GM18526 (cell line): ENCODE data around the gene AMPD2.

Experiments used
- POLR2A ChIP-seq: IDR thresholded peaks from 3 replicates; pipeline ENCODE4 v1.6.1; 2011; ENCODE audit not compliant: insufficient read length; ENCODE audit errors: extremely low read depth

Gene AMPD2

DNA sequence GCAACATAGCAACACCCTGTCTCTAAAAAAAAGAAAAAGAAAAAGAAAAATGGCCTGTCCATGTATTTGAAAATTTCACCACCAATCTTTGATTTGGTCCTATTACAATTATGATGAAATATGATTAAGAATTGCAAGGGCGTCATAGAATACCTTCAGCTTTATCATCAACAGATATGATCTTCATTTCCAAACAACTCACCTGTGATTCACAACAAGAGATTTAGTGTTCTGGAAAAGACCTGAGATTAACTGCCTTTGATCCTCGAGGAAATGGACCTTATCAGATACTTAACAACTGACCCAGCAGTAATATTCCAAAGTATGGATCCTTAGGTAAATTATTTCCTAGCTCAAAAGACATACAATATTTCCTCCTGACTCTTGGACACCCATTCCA, 32.8 kb downstream of the AMPD2 start:
- no peak for TF ChIP-seq POLR2A

DNA sequence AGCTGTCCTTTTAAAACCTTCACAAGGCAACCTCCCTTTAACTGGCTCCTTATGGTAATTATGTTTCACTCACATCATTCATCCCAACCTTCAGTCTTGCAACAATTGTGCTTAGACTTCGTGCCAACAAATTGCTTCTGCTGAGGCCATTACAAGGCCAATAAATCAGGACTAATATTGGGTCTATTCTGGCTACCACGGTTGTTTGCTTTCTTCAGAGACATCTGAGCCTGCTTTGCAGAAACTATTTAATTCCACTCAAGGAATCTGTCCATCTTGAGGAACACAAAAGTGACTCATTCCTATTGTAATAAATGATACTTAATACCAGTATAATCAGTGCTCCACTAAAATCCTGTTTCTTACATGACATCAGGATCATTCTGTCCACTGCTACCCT, 33.7 kb downstream of the AMPD2 start:
- TF ChIP-seq POLR2A, result no peak

GRCh38 chr1:109654519-109654918, 34.9 kb downstream of the AMPD2 start:
- no peak for TF ChIP-seq POLR2A

DNA sequence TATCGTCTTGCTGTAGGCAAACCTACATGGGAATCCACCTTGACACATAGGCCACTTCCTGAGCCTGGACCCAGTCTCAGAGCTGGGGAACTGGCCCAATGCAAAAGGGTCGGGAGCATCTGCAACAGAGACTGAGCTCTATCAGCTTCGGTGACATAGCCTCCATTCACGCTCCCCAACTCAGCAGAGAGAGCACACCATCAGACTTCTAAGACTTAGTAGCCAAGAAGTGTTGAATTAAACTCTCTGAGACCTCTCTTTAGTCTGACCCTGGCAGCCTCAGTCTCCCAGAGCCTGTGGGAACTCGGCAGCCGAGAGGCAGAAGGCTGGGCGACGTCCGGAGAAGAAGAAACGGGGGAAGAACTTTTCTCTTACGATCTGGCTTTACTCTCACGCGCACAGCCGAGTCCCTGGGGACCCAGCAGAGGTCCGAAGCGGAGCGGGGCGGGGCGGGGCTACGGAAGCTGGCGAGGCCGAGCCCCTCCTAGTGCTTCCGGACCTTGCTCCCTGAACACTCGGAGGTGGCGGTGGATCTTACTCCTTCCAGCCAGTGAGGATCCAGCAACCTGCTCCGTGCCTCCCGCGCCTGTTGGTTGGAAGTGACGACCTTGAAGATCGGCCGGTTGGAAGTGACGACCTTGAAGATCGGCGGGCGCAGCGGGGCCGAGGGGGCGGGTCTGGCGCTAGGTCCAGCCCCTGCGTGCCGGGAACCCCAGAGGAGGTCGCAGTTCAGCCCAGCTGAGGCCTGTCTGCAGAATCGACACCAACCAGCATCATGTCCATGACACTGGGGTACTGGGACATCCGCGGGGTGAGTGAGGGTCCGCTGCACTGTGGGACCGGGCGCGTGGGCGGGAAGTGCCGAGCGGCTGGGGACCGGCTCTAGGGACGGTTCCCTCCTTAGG, 36.2 kb downstream of the AMPD2 start, which contains the start of gene GSTM4:
GSTM4 (plus strand) TSS at position 485 of the 905 bp plus-strand sequence; CDS start at position 776, 291 bp downstream.
- TF ChIP-seq POLR2A, result peak; percentile 55

GRCh38 chr1:109657395-109657794, 37.8 kb downstream of the AMPD2 start:
- no peak for TF ChIP-seq POLR2A

- no peak for TF ChIP-seq POLR2A
Measured at GRCh38 chr1:109657970-109658369, 38.3 kb downstream of the AMPD2 start.

DNA sequence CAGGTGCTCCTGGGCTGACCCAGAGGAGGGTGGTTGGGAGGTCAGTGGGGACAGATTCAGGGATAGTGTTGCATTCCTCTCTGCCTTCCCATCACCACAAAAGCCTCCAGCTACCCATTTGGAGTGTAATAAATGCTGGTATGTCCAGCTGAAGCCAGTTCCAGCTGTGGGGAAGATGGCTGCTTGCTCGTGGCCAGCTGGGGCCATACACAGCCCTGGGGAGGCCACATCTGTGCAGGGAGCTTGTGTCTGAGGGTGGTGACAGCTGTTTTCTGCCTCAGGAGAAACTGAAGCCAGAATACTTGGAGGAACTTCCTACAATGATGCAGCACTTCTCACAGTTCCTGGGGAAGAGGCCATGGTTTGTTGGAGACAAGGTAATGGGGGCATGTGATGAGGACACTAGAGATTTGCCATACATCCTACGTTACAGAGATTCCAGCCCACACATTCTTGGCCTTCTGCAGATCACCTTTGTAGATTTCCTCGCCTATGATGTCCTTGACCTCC, 39.0 kb downstream of the AMPD2 start:
- TF ChIP-seq POLR2A, result no peak

GRCh38 chr1:109659145-109659544, 39.5 kb downstream of the AMPD2 start:
- TF ChIP-seq POLR2A, result no peak

DNA sequence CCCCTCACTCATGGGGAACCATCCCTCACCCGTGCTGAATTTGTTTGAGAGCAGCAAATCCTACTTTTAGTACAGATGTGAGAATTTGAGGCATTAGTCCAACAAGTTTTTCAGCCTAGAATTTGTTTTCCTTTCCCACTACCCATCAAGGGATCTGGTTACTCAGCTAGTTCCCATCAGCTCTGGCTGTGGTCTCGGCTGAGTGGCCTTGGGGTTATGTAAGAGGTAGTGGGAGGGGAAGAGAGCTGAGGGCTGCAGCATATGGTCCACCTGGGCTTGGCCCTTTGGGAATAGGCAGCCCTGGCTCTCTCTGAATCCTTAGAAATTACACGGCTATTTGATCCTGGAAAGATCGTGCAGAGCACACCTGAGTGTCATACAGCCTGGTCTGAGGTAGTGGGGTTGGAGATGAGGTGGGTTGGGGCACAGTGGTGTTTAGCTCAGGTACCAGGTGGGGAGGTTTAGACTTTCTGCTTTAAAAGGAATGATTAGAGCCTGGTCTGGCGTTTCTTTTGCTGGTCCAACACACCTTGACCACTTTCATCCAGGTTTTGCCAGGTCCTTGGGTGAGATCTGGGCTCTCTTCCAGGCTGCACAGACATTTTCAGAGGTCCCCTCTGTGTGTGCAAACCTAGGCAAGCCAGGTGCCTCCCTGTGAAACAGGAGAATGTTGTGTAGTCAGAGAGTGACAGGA, 40.5 kb downstream of the AMPD2 start:
- no peak for TF ChIP-seq POLR2A

DNA sequence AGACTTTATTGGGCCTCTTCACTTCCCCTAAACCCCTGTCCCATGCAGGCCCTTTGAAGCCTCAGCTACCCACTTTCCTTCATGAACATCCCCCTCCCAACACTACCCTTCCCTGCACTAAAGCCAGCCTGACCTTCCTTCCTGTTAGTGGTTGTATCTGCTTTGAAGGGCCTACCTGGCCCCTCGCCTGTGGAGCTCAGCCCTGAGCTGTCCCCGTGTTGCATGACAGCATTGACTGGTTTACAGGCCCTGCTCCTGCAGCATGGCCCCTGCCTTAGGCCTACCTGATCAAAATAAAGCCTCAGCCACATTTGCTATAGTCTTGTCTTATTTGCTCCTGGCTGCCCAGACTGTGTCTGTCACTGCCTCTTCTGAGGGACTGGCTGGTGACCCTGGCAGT, 41.8 kb downstream of the AMPD2 start:
- TF ChIP-seq POLR2A, result no peak

- TF ChIP-seq POLR2A, result no peak
Measured at GRCh38 chr1:109664671-109665070, 45.0 kb downstream of the AMPD2 start.

DNA sequence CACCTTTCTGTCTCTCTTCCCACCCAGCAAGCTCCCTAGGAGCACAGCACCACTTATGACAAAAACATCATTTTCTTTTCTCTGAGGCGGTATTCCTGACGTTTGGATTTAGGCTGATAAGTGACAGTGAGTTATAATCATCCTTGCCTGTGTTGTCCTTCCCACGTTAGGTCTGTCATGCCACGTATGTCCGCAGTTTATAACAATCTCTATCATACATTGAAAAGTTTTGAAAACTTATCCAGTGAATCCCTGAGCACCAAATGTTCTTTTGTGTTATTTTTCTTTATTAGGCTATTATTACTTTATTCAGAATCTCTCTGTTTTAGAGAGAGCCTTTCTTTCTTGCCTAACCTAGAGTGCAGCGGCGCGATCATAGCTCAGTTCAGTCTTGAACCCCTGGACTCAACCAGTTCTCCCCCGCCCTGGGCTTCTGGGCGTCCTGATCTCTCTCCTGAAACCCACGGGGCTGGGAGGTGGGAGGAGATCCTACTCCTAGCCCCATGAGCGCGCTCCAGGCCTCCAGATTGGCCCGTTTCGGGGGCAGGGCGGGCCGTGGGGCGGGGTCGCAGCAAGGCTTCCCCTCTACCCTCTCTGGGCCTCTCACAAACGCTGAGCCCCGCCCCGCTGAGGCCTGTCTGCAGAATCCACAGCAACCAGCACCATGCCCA, 48.0 kb downstream of the AMPD2 start, which contains the start of gene GSTM2:
GSTM2 (plus strand) TSS at position 606 of the 671 bp plus-strand sequence; CDS start at position 665, 59 bp downstream.
- no peak for TF ChIP-seq POLR2A

- TF ChIP-seq POLR2A, result no peak
Measured at GRCh38 chr1:109668123-109668775, 48.6 kb downstream of the AMPD2 start.

DNA sequence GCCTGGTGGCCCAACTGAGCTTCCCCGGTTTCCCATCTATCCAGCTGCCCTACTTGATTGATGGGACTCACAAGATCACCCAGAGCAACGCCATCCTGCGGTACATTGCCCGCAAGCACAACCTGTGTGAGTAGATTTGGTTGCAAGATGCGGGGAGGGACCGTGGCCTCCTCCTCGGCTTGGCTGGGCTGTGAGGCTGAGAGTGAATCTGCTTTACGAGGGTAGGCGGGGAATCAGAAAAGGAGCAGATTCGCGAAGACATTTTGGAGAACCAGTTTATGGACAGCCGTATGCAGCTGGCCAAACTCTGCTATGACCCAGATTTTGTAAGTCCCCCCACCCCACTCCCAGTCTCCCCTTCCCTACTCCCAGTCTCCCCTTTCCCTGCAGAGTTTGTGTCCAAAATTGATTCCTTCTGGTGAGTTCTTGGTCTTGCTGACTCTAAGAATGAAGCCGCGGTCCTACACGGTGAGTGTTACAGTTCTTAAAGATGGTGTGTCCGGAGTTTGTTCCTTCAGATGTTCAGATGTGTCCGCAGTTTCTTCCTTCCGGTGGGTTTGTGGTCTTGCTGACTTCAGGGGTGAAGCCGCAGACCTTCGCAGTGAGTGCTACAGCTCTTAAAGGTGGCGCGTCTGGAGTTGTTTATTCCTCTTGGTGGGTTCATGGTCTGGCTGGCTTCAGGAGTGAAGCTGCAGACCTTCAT, 49.8 kb downstream of the AMPD2 start:
- no peak for TF ChIP-seq POLR2A

- TF ChIP-seq POLR2A, result no peak
Measured at GRCh38 chr1:109671067-109671466, 51.4 kb downstream of the AMPD2 start.

DNA sequence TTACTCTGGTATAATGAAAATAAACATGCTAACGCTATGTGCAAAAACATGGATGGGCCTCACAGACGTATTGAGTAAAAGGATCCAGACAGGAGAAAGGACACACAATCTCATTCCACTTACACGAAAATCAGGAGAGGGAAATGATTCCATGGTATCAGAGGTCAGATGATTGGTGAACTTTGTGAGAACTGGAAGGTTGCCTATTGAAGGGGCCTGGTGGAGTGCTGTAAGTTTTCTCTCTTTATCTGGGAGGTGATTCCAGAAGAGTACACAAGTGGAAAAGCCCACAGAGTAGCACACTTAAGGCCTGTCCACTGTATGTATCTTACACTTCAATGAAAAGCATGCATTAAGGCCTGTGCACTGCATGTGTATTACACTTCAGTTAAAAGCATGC, 57.8 kb downstream of the AMPD2 start:
- TF ChIP-seq POLR2A, result no peak
